Fibroblast of the aortic adventitia (primary cell): ENCODE data around the gene VEZT. TPM values are rescaled to one million over a fixed set of nuclear protein-coding genes. Genes with fewer than 3 reads are reported as not detected.

Experiments used
- DNase-seq: peaks from one replicate; pipeline ENCODE4 v3.0.0-alpha.2; 2010; ENCODE audit warnings: low read depth
- H3K4me3 ChIP-seq: 2 replicates; pipeline ENCODE4 v1.5.1; 2011; ENCODE audit warnings: low read depth, mild to moderate bottlenecking, control low read depth, low read length, moderate library complexity
- total RNA-seq: library from RNA; depleted of rRNA; stranded (reverse); fragments of >200 nt; gene quantifications from 2 replicates; pipeline ENCODE4 v1.2.3, GENCODE V29; 2012; ENCODE audit warnings: low replicate concordance
- TF ChIP-seq, protein P1 (sequence below): IDR thresholded peaks from 2 replicates; pipeline ENCODE4 v1.5.1; 2011; ENCODE audit warnings: mild to moderate bottlenecking, low read length, control low read depth, inconsistent platforms; ENCODE audit not compliant: insufficient read depth

VEZT gene
- total RNA-seq, 1 donor: 98.6 TPM

DNA sequence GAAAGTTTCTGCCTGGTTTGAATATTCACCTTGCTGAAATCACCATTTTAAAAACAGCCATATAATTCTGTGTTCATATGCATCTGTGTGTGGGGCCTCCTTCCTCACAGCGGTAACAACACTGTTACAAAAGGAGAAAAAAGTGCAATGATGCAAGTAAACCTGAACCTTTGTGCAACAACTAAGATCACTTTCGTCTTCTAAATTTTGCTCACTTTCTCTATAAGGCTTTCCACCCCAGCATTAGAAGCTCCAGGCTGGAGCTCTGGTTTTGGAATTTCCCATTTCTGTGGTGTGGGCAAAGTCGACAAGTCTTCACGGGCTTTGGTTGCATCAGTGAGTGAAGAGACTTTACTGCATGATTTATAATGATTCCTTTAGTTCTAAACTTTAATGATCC is 18.7 kb upstream of the VEZT start:
- TF ChIP-seq, protein P1, sequence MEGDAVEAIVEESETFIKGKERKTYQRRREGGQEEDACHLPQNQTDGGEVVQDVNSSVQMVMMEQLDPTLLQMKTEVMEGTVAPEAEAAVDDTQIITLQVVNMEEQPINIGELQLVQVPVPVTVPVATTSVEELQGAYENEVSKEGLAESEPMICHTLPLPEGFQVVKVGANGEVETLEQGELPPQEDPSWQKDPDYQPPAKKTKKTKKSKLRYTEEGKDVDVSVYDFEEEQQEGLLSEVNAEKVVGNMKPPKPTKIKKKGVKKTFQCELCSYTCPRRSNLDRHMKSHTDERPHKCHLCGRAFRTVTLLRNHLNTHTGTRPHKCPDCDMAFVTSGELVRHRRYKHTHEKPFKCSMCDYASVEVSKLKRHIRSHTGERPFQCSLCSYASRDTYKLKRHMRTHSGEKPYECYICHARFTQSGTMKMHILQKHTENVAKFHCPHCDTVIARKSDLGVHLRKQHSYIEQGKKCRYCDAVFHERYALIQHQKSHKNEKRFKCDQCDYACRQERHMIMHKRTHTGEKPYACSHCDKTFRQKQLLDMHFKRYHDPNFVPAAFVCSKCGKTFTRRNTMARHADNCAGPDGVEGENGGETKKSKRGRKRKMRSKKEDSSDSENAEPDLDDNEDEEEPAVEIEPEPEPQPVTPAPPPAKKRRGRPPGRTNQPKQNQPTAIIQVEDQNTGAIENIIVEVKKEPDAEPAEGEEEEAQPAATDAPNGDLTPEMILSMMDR: no peak
- no peak overlapping the region for H3K4me3 ChIP-seq
- no peak for DNase-seq

DNA sequence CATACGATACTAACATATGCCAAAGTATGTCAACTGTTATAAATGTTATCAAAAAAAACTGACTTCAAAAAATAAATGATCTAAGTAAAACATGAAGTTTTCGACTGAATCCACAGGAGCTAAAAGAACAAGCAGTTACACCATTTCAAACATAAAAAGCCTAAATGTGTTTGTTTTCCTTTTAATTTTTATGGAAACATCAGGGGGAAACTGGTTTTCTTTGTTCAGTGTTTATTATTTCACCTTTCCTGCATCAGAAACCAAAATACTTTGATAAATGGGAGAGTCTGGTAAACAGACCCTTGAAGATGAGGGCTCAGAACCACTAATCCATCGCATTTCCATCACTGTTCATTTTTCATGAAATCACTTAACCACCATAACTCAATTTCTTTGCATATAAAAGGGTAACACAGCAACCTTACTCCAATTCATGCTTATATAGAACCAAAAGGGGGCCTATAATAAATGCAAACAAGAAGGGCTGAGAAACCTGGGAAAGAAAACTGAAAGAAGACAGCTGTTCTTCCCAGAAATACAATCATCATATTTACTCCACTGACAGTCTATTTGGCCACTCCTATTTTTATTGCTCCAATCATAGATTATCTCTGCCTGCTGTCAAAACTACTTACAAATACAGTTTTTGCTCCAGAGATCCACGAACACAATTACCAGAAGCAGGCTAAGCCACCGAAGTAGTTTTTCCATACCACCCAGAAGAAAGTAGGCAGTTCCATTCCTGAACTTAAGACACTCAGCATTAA is 17.3 kb upstream of the VEZT start:
- no peak overlapping the region for H3K4me3 ChIP-seq
- DNase-seq: peak; percentile 38
- TF ChIP-seq, protein P1: no peak

GRCh38 chr12:95201056-95201670 is 16.4 kb upstream of the VEZT start:
- DNase-seq: no peak
- TF ChIP-seq, protein P1: no peak
- no peak overlapping the region for H3K4me3 ChIP-seq

DNA sequence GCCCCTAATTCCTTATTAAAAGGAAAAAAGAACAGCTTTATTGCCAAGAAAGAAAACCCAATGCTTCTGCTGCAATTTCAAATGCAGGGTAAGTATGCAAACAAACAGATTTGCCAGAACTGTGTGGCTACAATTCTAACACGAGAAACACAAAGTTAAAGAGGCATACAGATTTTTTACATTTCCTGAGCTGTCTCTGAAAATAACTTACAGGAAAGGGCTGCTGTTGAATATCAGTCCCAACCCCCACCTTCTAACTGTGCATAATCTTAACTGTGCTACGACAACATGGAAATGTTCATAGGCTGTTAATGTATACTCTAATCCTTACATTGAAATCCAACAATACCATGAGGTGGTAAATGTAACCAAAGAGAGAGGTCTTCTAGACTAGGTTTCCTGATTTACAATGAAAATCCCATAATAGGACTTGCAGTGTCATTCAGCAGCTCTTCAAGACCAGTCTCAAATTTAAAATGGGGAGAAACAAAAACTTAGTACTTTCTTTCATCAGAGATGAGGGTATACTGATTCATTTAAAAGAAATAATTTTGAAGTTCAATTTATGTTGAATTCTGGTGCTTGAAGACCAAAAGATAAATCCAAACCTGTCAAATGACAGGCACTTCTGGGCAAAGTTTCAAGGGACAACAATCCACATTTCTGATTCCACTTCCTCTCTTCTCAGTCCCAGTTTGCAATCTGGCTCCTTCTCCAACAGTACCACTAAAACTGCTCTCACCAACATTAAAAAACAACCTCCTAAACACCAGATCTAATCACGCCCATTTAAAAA is 14.7 kb upstream of the VEZT start:
- no peak overlapping the region for H3K4me3 ChIP-seq
- TF ChIP-seq, protein P1: no peak
- DNase-seq: peak; percentile 40

GRCh38 chr12:95203487-95204030 is 14.0 kb upstream of the VEZT start:
- H3K4me3 ChIP-seq: no peak overlapping the region
- peak; percentile 41 for DNase-seq
- TF ChIP-seq, protein P1: no peak

GRCh38 chr12:95204141-95204866 is 13.3 kb upstream of the VEZT start:
- peak; percentile 81 for DNase-seq
- no peak overlapping the region for H3K4me3 ChIP-seq
- TF ChIP-seq, protein P1: no peak
